HG03342 (cell line): Measurements from ENCODE around the gene IGFBP2.

Experiments used
- ATAC-seq: cut with Tn5 transposase; IDR thresholded peaks from one replicate; pipeline ENCODE4 v1.9.1; 2021; ENCODE audit warnings: mild to moderate bottlenecking, moderate library complexity; ENCODE audit not compliant: unreplicated experiment

Gene IGFBP2

DNA sequence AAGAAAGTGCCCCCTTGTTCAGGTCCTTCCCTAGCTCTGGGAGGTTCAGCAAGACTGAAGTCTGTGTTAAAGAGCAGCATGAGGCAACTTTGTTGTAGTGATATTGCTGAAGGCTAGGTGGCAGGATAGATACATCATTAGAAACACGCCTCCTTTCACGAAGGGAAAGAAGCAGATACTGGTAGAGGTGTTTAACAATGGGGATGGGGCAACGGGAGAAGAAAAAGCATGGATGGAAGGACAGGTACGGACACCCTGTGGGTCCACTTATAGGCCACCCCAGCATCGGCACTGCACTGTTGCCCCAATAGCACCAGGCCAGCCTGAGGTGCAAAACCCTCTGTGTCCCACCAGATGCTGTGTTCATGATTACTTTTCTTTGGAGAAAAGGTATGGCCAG is 65.7 kb downstream of the IGFBP2 start:
- ATAC-seq: peak; percentile 66

- ATAC-seq: no peak
Measured at GRCh38 chr2:216700088-216700567, 66.9 kb downstream of the IGFBP2 start.

GRCh38 chr2:216700781-216701180 is 67.6 kb downstream of the IGFBP2 start:
- no peak for ATAC-seq

DNA sequence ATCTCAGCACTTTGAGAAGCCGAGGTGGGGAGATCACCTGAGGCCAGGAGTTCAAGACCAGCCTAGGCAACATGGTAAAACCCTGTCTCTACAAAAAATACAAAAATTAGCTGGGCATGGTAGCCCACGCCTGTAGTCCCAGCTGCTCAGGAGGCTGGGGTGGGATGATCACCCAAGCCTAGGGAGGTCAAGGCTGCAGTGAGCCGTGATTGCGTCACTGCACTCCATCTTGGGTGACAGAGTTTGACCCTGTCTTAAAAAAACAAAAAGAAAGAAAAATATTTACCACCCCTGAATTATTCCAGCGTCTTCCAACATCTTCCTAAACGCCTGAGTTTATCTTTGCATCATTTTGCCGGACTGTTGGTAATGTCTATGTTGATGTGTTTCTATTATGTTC is 68.3 kb downstream of the IGFBP2 start:
- no peak for ATAC-seq

GRCh38 chr2:216702756-216703155 is 69.5 kb downstream of the IGFBP2 start:
- ATAC-seq: no peak

DNA sequence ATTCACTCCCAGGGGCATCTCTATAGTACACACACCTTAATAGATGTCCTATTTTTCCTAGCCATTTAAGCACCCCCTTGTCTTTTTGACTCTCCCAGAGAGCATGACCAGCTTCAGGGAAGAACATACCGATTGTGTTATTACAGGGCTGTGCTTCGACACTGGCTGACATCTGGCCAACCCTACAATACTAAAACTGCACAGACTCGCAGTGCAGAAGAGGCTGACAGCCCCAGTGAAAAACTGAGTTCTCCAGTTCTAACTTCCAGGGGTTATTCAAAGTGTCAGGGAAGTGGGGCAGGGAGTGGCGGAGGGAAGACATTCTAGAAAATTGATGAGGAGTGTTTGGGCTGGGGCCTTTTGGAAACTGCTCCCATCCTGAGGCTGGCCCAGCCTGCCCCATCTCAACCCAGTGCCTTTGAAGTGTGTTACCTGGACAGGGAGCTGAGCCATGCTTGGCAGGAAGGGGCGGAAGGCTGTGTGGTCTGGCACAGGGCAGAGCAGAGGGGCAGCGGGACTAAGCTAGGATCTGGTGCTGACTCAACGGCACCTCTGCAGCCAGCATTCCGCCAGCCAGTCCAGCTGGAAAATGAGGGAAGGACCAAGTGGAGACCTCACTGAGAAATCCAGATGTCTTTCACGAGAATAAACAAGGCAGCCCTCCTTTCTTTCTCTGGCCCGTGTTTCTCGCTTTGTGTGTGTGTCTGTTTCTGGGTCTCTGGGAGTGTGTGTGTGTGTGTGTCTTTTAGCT is 77.5 kb downstream of the IGFBP2 start:
- no peak for ATAC-seq

- ATAC-seq: no peak
Measured at GRCh38 chr2:216711348-216711747, 78.1 kb downstream of the IGFBP2 start.

DNA sequence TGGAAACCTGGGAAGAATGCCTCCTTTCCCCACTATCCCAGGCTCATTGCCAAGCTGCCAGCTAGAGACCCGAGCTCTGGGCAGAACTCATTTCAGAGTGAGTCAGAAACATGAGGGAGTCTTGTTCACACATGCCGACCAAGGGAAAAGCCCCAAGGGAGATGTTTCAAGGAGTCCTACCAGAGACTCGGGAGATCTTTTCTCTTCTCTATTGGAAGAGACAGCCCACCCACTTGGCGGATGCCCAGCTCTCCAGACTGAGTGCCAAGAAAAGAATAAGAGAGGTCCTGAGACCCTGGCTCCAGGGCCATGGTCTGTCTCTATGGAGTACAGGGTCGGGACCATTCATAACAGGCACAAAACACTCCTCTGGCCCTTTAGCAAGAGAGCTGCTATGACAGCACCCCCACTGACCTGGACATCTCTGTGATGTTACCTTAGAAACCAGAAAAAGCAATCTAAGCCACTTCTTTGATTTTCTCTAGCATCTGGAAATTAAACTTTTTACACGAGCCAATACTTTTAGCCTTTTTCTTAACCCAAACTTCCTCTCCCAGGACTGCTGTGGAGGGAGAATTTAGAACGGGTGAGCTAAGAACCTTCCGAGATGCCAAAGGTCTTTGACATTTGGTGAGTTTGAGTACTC is 80.6 kb downstream of the IGFBP2 start:
- ATAC-seq: no peak
